ENCODE measurements around the gene KRTAP2-3.
"Not testable (repeated sequence)": the region's sequence is repeated elsewhere in the genome, so short reads cannot be mapped to it uniquely, and the experiment has no call there.

- not testable (repeated sequence) for TF ChIP-seq CTCF (conservative IDR thresholded peaks at IDR 0.05; ENCODE audit: low read depth in 2 of 2); POLR2AphosphoS5 (IDR thresholded peaks at IDR 0.05; ENCODE audit: low read depth); ZNF331 (CRISPR knock-in tag; IDR thresholded peaks at IDR 0.05; ENCODE audit: low read depth); EZH2phosphoT487 (IDR thresholded peaks at IDR 0.05; ENCODE audit: unreplicated experiment); EZH2 (IDR thresholded peaks at IDR 0.05; ENCODE audit: low read depth, unreplicated experiment); NANOG (IDR thresholded peaks at IDR 0.05; ENCODE audit: borderline replicate concordance); CREB1 (CRISPR knock-in tag; IDR thresholded peaks at IDR 0.05; ENCODE audit: low read depth); ETS1 (IDR thresholded peaks at IDR 0.05)
- TF ChIP-seq, protein P1, sequence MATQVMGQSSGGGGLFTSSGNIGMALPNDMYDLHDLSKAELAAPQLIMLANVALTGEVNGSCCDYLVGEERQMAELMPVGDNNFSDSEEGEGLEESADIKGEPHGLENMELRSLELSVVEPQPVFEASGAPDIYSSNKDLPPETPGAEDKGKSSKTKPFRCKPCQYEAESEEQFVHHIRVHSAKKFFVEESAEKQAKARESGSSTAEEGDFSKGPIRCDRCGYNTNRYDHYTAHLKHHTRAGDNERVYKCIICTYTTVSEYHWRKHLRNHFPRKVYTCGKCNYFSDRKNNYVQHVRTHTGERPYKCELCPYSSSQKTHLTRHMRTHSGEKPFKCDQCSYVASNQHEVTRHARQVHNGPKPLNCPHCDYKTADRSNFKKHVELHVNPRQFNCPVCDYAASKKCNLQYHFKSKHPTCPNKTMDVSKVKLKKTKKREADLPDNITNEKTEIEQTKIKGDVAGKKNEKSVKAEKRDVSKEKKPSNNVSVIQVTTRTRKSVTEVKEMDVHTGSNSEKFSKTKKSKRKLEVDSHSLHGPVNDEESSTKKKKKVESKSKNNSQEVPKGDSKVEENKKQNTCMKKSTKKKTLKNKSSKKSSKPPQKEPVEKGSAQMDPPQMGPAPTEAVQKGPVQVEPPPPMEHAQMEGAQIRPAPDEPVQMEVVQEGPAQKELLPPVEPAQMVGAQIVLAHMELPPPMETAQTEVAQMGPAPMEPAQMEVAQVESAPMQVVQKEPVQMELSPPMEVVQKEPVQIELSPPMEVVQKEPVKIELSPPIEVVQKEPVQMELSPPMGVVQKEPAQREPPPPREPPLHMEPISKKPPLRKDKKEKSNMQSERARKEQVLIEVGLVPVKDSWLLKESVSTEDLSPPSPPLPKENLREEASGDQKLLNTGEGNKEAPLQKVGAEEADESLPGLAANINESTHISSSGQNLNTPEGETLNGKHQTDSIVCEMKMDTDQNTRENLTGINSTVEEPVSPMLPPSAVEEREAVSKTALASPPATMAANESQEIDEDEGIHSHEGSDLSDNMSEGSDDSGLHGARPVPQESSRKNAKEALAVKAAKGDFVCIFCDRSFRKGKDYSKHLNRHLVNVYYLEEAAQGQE (IDR thresholded peaks at IDR 0.05; ENCODE audit: unreplicated experiment), result not testable (repeated sequence)
Measured at GRCh38 chr17:41104386-41105038, 44.6 kb upstream of the KRTAP2-3 start.

All from GM23338 (cell line).